HG03060 (cell line): Measurements from ENCODE around the gene PREP.
"Not testable (repeated sequence)": the region's sequence is repeated elsewhere in the genome, so short reads cannot be mapped to it uniquely, and the experiment has no call there.

Experiments
- ATAC-seq: cut with Tn5 transposase; IDR thresholded peaks from one replicate; pipeline ENCODE4 v1.9.1; 2021; ENCODE audit warnings: low read depth, moderate number of reproducible peaks; ENCODE audit not compliant: unreplicated experiment

PREP gene

DNA sequence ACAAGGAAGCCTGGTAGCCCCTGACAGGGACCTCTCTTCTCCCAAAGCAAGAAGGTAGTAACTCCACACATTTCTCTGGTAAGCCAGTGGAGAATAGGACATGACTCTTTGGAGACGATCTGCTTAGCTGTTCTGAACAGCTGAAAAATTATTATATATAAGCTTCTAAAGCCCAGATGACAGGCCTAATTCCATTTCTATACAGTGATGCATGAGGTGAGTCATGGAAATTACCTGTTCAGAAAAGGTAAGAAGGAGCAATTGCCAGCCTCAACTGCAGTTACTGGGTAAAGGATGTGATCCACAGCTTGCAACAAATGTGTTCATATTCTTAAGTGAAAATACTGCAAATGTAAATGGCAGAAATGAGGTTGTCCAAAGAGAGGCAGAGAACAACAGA is 54.0 kb downstream of the PREP start:
- ATAC-seq: no peak

DNA sequence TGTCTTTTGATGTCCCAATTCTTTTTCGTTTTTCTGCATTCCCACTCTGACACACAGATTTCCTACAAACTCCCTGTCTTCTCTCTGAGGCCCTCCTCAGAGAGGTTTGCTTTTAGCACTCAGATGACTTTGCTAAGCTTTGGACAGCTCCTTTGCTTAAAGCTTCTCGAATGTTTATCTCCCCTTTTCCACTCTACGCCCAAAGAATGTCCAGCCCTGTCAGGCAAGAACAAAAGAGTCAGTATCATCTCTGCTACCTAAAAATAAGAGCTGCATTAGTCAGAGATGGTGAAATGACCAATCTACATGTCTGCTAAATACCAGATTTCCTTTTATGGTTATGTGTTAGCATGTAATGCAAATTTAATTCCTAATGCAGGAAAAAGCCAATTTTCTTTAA is 56.8 kb downstream of the PREP start:
- ATAC-seq: no peak

DNA sequence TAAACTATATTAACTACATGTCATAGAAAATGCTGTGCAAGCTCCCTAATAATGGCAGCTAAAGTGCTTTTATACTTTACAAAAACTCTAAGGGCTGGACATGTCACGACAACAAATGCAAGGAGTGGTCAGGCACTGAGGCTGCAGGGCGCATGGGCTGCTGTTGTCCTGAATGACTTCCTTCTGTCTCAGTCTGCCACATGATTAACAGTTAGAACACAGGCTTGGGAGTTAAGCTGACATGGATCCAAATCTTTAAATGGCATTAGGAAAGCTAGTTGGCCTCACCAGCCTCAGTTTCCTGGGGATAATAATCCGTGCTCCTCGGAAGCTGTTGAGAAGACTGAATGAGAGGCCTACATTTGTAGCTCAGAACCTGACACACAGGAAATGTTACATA is 57.4 kb downstream of the PREP start:
- no peak for ATAC-seq

DNA sequence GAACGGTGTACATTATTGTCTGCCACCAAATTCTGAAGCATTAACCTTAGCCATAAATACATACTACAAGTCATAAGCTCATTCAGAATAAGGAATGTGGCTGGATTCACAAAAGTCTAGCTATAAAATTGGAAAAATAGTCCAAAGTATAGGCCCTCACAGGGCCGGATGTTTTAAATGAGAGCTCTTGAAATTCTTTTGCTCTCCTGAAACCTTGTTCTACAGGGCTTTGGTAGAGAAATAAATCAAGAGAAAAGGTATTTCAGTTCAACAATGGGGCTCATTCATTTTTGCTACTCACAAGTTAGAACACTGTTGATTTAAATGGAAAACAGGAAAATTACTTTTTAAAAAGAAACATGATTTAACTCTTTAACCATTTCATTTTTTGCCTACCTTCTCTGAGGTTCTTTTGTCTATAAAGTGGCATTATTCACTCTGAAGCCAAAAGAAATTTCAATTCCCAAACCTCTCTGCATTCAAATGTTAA is 58.0 kb downstream of the PREP start:
- no peak for ATAC-seq

DNA sequence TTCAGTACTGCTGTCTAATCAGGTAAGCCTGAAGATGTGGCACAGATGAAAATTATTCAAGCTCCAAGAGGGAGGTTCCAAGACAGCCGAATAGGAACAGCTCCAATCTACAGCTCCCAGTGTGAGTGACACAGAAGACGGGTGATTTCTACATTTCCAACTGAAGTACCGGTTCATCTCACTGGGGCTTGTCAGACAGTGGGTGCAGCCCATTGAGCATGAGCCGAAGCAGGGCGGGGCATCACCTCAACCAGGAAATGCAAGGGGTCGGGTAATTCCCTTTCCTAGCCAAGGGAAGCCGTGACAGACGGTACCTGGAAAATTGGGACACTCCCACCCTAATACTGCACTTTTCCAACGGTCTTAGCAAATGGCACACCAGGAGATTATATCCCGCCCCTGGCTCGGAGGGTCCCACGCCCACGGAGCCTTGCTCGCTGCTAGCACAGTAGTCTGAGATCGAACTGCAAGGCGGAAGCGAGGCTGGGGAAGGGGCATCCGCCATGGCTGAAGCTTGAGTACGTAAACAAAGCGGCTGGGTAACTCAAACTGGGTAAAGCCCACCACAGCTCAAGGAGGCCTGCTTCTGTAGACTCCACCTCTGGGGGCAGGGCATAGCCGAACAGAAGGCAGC is 64.4 kb downstream of the PREP start:
- ATAC-seq: not testable (repeated sequence)

DNA sequence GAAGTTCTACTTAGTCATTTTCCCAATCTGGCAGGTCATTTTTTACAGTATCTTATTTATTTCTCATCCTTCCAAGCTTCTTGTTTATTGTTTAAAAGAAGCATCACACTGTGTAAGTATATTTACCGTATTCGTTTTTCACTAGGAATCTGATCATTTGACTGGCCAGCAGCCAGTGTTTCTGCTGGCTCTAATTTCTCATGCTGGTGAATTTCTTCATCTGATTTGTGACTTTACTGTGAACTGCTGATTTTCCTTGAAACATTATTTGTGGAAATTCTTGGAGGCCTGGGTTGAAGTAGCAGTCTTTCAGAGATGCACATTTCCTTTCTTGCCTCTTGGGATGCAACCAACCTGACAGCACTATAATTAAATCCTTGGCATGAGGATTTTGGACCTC is 65.9 kb downstream of the PREP start:
- ATAC-seq: no peak

DNA sequence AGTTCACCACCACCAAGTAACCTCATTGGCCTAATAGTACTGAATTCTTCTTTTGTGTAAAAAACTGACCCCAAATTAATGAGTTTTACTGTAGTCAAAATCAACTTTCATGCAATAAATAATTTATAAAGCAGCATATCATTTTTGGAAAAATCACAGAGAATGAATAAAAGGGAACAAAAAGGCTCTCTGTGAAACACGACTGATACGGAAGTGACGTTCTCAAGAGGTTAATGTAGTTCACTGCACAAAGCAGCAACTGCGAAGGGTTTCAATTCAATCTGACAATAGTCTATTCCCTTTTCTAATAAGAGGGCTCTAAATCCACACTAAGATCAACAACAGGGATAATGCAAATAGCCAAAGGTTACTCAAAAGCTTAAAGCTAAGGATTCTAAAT is 70.3 kb downstream of the PREP start:
- ATAC-seq: no peak

DNA sequence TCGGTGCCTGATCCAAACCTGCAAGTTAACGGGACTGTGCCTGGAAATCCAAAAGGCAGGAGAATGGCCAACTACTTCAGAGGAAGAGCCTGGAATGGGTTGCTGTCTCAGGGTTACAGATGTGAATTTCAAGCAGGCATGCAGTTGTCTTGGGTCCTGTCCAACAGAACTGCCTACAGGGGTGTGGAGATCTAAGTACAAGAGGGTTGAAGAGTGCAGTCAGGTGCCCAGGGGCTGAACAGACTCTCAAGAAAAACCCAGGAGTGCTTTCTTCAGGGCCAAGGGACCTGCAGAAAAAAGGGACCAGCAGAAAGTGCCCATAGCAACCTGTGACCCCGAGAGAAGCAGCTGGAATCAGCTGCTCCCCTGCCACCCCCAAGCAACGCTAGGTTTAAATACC is 71.0 kb downstream of the PREP start:
- no peak for ATAC-seq

DNA sequence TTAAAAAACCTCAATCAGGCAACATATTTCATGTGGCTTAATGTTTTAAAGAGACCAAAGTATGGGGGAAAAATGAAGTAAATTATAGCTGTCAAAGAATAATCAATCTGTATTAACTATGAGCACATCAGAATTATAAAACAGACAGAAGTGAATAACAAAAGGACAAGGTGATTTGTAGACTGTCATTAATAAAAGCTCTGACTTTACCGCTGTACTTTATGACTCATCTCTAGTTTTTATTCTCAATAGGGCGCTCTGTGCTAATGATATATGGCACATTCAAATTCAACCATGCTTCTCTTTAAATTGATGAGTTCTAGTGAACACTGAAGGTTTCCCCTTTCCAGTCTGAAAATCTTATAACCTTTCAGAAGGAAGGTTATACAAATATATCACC is 72.0 kb downstream of the PREP start:
- no peak for ATAC-seq

DNA sequence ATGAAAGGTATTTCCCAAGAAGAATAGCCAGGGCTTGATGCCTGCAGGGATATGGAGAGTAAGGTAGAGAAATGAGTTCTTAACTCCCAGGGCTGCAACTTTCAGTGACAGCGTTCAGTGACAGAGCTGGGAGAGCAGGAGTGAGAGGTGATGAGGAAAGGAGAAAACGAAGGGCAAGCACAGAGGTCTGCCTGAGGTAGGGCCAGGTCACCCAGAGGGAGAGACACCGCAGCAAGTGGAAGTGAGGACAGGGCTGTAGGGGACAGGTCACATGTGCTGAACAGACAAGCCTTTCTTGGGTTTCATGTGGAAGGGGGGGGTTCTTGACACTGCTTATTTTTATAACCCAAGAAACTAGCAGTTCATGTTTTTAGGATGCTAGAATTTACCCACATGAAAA is 72.5 kb downstream of the PREP start:
- ATAC-seq: no peak

DNA sequence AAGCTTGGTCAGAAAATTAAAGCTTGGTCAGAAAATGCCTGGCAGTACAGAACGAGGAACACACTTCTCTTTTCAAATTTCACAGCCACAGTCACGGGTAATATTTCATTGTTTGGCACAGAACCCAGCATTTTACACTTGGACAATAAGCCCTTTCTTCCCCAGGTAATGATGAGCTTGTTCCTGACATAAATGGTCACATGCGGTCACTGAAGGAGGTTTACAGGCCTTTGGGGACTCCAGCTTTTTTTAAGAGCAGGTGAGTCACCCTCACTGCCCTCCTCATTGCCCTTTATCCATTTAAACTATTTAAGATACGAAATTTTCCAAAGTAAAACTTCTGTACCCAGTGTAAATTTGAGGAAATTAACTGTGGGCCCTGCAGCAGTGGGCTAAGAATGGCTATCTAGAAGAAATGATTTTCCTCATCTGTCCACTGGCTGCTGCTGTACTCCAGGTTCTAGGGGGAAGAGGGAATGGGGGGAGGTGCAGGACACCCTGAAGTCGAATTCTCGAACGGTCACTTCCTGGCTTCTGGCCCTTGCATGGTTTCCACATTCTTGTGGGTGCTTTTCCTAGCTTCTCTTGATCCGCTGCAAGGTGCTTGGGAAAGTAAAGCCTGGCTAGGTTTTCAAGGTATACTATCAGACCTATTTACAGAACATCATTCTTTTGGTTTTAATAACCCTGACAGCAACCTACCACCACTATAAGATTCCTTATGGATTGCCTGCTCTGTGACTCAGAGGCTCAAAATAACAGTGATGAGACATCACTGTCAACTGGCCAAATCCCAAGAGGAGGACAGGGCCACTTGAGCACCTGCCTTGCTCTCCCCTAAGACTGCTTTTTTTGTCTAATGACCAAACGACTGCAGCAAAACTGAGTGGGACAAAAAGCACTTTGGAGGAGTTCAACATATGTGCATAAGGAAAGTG is 75.8 kb downstream of the PREP start:
- ATAC-seq: no peak

DNA sequence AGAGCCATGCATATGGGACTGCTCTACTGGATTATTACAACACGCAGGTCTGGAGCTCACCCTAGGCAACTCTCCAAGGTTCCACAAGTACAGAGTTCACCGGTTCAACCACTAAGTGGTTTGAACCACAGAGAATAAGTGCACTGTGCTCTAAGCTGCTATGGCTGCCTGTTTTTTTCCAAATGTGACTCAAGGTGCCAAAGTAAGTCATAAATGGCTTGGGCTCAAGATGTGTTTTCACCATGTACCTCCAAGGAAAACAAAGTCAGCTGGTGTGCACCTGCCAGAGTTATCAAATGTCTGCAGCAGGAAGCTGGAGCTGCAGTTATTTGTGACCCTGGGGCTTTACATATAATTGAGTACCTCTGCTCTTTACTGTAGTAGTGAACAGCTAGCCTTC is 76.7 kb downstream of the PREP start:
- no peak for ATAC-seq

DNA sequence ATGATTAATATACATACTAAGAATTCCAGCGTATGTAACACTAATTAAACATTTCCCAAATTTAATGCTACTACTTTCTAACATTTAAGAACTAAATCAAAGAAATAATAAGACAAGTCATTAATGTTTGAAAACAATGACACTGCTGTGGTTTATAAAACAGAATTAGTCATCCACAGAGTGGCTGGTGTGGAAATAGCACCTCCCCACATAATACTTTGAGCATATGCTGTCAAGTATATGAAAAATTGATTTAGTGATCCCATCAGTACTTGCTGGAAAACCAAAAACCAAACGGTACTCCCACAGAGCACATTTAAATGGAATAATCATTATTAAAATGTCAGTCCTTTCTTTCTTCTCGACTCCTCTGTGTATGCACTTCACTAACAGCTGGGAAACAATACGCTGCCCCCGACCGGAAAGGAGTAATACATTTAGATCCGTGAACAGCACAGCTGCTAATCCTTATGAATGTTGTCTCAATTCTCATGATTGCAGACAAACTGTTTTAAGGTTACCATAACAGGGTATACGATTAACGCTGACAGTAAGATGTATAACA is 78.4 kb downstream of the PREP start:
- ATAC-seq: no peak

DNA sequence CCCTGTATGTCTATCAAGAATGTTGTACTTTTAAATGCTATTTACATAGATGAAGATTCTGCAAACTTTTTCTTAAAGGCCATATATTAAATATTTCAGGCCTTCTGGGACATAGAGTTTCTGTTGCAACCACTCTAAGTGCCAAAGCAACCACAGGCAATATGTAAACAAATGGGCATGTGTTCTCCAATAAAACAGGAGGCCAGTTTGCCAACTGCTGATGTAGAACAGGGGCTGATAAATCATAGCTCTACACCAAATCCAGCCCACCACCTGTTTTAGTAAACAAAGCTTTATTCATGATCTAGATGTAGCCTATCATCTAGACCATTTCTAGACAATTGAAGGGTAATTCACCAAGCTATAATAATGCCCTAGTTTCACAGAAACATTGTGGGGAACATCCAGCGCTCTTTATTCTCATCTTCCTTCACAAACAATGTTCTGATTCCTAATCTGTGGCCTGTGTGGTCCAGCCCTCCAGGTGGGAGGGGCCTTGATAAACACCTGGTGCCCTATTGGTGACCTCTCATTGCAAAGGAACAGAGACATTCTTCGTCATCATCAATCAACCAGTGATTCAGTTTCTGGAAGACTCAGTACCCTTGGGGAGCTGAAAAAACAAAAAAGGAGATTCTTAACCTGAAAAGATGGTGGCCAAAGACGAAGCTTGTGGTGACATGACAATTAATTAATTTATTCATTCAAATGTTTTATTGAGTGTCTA is 80.2 kb downstream of the PREP start:
- ATAC-seq: no peak

DNA sequence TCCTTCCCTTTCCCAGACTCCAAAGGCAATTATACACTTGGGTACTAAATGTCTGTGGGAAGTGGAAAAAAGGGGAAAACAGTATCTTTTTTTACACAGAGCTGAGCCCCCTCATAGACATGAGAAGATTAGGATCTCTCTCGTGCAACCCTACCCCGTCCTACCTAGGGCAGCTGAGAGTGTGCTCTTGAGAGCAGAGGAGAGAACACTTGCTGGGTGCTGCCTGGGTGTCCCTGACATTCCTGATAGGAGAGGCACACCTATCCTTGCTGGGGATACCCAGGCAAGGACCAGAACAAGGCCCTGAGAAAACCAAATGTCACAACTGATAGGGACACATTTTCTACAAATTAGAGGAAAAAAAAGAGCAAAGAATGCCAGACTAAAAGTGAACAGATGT is 81.2 kb downstream of the PREP start:
- ATAC-seq: no peak

DNA sequence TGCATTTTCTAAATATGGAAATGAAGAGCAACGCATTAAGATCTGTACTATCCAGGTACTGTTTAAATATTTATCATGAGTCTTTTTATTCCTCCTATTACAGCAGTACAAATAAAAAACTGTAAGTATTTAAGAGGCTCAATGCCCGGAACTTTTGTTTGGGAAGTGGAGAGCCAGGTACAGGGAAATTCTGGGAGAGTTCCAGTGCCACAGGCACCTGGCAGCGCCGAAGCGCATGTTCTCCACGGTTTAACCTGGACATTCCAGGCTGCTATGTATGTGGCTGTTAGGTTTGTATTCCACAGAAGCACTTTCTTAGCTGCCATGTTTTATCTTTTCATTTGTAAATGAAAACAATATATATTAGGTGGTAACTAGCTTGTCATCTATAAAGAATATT is 81.7 kb downstream of the PREP start:
- ATAC-seq: no peak

DNA sequence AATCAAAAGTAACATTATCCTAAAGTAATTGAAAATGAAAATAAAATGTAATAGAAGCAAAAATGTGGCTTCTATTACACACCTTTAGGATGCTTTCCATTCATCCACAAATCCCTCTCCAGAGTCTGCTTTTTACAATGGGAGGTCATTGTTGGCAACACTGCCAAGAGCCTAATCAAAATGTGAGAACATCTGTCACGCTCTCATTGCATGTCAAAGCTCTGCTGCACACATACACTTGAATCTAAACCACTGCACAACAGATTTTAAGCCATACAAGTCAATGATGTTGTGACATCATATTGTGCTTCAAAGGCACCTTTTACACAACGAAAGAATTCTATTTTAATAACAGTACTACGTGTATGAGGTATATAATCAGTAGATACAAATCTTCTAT is 82.1 kb downstream of the PREP start:
- ATAC-seq: no peak

DNA sequence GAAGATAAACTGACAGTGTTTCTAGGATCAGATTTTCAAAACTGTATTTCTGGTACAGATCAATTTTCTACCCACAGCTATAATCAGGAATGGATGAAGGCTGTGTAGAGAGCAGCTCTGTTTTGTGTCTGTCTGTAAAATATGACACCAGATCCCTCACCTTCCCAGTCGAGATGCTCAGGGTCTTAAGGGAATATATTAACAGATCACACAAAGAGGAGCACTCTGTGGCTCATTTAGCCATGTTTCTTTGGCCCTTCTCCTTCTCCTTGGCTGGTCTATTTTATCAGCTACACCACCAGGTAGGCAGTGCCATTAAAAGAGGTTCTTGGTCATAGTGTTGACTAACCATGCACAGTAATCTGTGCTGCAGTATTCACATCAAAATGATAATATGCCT is 82.6 kb downstream of the PREP start:
- ATAC-seq: no peak

DNA sequence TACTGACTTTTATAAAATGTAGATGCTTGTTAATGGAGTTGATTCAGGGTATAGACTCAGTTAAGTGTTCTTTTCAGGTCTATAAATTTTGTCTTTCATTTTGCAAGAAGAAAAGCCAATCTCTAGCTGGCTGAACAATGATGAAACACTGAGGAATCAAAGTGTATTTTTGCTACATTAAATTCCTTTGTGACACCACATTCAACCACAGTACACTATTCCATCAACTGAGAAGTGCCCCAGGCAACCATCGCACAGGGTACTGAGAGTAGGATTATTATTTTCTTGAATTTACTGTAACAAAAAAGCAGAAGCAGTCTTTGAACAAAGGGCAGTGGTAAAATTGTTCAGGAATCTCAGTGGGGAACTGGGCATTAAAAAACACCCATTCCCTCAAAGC is 83.6 kb downstream of the PREP start:
- no peak for ATAC-seq

DNA sequence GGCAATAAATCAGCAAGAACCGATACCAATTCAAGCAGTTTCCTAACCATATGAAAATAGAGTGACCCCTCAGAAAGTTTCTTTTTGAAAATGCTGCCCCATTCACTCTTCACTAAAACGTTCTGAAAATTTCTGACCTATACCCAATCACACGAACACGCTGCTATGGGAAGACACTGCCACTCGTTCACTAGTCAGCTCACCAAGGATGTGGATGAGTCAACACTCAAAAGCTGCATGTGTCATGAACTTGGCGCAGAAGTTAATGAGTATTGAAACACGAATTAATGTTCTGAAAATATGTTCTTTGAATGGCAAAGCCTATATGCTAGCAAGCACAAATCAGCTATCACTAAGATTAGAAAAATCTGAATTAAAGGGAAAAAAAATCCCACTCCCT is 84.2 kb downstream of the PREP start:
- ATAC-seq: no peak
